HG03469 (cell line): ENCODE data around the gene CFAP58.

Experiments
- ATAC-seq: cut with Tn5 transposase; IDR thresholded peaks from one replicate; pipeline ENCODE4 v1.9.1; 2021; ENCODE audit warnings: mild to moderate bottlenecking, moderate library complexity, moderate number of reproducible peaks; ENCODE audit not compliant: unreplicated experiment

CFAP58 gene

DNA sequence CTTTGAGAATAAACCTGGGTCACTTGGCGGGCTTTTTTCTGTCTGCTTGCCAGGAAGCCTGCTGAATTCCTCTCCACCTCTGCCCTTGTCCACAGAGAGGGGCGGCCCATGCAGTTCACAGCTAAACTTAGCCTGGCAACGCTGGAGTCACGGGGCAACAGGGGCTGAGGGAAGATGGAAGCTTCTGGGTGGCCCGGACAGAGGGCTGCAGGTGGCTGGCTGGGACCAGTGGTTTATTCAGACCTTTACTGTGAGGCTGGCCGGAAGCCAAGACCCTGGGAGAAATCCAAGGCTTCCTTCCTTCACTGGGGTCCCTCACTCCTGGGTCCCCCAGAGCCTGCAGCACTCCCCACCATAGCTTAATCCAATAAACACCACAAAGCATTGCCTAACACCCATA lies 32.4 kb upstream of the CFAP58 start:
- no peak for ATAC-seq

DNA sequence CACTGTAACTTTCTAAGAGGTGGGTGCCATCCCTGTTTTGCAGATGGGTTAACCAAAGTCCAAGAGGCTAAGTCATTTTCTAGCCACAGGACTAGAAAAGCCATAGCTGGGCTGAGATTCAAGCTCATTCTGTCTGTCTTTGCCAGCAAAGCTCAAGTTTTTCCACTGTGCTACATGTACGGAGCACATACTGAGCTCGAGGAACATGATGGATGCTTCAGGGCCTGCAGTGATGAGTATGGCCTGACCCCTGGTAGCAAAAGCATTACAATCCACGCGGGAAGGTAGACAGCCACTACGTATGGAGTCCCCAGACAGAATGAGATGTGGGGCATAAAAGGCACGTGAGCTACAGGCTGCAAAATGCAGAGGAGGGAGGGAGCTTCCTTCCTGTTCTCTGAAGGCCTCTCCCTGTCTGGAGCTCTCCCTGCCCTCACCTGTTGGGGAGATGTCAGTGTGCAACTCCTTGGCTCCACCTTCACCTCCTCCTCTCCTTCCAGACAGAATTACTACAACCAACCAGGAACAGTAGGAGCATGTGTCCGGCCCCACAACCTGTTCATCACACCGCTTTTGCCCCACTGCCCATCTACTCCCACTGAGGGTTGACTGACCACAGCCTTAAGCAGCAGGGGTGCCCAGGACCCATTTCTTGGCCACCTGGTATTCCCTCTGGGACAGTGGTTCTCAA lies 31.8 kb upstream of the CFAP58 start:
- ATAC-seq = no peak

DNA sequence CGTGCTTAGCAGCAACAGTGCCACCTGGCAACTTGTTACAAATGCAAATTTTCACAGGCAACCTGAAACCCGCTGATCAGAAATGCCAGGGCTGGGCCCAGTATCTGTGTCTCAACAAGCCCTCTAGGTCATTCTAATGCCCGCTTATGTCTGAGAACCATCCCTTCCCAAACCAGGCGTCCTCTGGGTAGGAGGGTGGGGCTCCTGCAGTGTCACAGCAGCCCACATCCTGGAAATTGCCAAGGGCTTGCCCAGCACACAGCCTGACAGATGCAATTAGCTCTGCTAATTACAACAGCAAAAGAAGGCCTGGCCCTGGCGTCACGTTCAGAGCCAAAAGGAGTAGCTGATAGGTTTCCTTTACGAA lies 31.2 kb upstream of the CFAP58 start:
- ATAC-seq = no peak

DNA sequence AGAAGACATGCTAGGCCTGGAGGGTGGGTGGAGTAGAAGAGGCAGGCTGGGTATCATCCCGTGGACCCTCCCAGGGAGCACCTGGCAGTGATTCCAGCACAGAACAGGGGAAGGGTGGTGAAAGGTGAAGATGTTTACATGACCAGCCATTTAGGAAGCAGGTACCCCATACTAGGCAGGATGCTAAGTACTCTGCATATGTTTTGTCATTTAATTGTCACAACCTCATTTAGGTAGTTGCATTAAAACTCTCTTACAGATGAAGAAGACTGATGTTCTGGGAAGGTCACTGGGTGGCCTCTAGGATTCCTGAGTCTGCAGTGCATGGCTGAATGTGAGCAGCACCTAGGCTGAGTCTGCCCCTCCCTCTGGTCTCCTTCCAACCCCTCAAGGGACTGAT lies 30.5 kb upstream of the CFAP58 start:
- no peak for ATAC-seq

DNA sequence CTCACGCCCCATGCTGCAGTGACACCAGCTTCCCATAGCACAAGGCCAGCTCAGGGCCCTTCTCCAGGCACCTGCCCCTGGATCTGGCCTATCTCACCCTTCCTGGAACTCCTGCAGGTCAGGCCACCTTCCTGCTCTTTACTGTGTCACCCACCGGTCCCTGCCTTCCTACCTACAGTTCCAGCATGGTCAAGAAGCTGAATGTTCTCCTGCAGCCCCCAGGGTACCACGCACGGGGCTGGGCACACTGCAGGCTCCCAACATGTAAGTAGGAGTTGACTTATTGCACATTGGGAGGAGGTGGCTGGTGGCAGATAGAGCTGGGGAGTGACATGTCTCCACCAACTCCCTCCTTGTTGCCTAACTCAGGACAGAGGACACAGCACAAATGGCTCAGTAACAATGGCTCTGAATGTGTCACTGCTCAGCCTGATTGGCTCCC lies 29.9 kb upstream of the CFAP58 start:
- no peak for ATAC-seq

DNA sequence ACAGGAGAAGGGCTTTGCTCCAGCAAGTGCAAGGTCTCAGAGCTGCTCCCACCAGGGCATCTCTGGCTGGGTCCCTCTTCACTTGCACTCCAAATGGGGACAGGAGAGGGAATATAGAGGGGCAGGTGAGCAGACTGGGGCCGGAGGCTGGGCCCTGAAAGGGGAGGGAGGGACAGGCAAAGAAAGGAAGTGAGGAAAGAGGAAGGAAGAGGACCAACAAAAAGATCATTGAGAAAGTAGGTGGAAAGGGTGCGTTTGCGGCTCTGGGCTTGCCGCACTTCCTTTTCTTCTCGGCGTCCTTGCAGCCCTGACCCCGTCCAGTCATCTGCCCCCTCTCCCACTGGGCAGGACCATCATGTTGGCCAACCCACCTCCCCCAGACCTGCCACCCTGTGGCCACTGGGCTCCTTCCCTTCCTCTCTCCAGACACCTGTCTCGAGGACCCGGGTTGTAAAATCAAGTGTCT lies 29.4 kb upstream of the CFAP58 start:
- no peak for ATAC-seq

DNA sequence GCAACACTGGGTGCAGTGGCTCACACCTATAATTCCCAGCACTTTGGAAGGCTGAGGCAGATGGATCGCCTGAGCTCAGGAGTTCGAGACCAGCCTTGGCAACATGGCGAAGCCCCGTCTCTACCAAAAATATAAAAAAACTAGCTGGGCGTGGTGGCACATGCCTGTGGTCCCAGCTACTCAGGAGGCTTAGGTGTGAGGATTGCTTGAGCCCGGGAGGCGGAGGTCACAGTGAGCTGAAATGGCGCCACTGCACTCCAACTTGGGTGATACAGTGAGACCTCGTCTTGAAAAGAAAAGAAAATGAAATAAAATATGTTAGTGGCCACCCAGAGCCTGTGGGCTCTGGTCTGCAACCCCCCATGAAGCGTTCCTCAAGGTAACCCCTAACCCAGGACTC lies 28.7 kb upstream of the CFAP58 start:
- ATAC-seq = no peak

DNA sequence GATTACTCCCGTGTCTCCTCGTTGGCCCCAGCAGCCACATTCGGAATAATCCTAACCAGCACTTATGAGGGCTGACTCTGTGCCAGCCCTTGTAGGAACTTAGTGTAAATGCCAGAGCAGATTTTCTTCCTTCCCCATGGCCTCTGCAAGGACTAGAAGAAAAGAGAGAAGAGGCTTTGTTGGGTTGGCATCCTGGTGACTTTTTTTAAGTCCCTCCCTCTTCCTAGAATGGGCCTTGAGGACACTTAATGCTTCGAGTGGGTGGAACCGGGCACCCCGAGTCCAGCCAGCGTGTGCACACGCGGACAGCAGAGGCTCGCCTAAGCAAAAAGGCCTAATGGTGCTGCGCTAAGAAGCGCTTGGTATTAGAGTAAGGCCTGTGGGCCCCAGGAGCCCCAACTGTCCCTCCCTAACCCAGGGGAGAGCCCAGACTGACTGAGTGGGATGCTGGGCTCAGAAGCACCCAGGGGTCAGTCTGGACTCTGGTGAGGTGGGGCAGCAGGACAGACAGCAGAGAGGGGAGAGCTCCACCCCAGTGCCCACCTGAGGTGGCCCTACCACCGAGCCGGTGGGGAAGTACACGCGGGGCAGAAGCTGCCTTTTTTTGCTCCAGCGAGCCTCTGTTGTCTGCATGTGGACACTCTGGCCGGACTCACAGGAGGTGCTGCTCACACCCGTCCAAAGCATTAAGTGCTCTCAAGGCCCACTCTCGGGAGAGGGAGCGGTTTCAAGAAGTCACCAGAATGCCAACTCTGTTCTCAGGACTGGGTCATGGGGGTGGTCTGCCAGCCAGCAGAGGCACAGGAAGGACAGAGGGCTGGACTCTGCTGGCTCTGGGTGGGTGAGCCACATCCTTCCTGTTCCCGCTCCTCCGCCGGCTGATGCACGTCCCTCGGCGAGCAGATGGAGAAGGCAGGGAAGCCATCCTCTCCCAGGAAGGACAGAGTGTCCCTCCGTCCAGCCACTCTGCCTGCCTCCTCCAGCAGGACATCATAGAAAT lies 27.9 kb upstream of the CFAP58 start:
- ATAC-seq = no peak

DNA sequence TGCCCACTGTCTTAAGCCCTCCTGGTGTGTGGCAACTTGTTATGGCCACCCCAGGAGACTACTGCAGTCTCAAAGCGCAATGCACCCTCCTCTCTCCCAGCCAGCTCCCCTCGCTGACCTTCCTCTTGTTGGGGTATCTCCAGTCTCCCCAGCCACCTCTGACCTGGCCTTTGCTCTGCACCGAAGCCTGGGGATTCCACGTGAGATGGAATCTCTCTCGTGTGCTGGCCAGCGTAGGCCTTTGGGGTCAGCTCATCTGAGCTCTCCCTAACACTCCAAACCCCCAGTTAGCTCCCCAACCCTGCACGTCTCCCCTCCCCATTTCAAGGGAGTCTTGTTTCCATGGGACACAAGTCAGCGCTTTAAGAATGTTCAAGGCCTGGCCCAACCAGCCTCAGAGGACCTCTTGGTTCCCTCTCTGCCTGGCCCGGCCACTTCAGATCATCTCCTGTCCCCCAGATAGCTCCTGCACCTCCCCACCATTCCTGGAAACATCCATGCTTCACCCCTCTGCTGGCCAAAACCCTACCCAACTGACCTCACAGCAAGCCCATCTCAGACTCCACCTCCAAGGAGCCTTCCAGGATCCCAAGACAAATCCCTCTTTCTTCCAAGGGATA lies 26.5 kb upstream of the CFAP58 start:
- ATAC-seq = no peak

DNA sequence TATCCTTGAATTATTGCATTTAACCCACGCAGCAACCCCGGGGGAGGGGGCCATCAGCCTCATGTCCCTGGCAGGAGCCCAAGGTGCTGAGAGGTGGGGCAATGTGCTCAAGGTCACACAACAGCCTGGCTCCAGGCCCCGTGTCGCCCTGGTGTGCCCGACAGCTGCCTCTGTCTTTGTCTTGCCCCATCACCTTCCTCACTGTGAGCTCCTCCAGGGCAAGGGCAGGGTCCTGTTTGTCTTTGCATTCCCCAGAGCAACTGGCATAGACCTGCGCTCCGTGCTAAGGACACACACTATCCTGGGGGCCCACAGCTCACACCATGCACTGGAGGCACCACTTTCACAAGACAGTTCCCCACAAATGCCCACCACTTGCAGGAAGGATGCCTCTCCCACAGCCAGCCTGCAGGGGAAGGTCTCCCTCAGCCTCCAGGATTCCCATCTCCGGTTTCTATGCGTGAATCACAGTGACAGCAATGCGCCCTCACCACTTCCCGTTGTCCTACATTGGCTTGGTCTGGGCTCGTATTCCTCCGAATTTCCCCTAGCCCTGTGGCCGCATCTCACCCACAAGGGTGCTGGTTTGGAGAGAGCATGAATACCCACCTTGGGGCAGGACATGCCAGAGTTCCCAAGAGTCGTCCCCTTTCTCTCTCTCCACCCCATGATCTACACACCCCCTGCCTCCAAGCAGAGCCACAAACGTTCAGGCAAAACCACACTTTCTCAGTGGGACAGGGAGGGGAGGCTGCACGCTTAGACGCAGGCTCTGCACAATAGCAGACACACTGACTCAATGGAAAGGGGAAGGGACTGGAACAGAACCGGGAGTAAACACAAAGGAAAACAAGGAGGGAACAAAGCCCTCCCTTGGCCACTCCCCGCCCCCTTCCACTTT lies 25.6 kb upstream of the CFAP58 start:
- ATAC-seq = no peak

DNA sequence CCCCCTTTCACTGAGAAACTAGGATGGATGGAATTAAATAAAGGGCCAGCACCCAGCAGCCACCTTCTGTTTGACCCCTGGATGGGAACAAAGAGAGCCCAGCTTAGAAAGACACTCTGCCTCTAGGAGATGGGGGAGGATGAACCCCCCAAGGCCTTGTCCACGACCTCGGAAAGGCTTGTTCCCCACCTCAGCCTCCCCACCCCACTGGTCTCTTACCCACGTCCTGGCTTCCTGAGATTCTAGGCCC lies 25.1 kb upstream of the CFAP58 start:
- ATAC-seq = no peak

DNA sequence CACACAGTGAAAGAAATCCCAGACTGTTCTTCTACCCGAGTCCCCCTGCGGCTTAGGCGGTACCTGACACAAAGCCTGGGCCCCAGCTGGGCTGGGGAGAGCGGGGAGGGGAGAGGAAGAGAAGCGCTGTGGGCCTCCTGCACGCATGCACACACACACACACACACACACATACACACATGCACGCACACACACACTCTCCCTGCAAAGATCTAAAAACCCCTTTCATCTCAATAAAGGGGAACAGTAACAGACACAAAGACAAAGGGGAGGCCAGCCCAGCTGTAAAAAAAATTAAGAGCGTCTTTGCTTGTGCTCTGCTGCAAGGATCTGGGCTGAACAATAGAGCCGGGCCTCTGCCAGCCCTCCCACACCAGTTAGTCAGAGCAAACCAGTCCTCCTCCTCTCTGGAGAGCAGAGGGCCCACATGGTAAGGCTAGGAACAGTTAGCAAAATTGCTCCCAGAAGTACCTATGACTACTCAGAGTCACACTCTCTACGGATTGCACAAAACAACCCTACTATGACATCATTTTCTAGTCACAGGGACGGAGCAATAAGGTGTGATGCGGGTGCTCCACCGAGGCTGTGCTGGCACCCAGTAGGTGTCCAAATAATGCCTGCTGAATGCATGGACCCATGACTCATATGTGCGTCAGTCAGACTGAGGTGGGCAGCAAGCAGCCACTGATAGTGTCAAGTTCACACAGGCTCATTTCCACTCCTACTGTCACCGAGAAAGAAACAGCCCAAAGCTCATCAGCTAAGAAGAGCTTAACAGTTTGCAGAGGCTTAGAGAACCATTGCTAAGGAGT lies 24.5 kb upstream of the CFAP58 start:
- ATAC-seq = peak; percentile 51

DNA sequence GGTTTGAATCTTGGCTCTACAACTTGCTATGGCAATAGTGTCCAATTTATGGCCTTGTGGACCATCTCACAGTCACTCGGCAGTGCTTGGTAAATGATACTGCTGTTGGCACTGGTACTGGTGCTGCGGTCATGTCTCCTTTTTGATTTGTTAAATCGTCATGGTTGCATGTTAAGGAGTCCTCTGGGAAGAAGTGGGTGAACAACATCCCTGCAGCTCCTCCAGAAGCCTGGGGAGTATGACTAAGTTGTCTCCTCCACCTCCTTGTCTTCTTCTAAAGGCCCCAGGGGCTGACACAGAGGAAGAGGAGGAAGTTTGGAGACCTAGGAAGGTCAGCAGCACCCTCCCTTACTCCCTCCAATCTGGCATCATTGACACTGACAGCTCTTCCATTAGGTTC lies 23.9 kb upstream of the CFAP58 start:
- ATAC-seq = no peak

DNA sequence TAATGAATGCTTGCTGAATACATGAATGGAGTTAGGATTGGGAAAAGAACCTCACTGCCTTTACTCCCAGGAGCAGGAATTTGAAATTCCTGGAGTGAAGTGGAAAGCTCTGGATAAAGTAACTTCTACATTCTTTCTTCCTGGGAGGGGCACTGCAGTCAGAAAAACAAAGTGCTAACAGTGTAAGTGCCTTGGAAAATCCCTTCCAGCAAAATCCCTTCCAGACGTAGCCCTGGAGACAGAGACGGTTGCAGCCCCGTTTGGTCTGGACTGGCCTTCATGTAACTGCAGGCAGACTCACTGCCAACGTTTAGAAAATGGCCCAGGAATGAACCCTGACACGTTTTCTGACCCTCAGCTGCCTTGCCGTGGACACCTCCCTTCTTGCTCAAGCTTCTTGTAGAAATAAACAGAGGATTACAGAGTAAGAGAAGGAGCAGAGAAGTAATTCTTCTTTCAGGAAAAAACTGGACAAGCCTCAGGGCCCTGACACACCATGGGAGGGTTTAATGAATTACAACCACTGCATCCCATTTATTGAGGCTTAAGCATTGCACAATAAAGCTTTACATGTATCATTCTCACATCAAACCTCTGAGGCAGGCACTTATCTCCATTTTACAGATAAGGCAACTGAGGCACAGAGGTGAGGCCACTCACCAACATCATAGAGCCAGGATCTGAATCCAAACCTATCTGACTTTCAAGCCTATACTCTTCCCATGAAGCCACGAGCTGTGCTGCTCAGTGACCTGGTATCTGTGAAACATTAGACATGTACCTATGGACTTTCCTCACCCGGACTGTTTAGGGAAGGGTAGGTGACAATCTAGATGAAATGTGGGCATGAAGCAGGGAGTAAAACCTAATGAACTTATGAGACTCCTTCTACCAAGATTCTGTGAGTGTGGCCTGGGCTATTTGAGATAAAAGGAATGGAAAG lies 23.2 kb upstream of the CFAP58 start:
- ATAC-seq = no peak

DNA sequence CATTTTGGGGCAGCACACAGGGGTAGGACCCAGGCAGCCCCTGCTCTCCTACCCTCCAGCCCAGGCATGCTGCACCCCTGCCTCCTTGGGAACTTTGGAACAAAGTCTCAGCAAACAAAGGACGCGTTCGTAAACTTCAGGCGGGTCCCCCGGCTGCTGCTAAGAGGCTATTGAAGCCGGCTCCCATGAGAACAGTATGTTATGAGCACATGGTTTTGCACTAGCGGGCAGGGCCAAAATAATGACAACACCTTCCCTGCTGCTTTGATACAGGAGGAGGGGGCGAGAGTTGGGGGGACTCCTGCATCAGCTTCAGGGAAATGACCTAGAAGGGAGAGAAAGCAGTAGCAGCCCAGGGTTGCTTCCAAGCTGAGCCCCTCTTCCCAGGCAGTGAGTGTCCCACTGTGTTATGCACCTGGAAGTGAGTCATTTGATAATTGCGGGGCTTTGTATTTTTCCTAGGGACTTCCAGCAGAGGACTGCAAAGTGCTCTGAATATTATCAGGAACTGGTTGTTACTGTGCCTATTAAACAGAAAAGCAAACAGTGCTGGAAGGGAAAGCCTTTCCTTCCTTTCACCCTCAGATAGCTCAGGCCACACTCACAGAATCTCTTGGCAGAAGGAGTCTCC lies 22.3 kb upstream of the CFAP58 start:
- ATAC-seq = no peak

DNA sequence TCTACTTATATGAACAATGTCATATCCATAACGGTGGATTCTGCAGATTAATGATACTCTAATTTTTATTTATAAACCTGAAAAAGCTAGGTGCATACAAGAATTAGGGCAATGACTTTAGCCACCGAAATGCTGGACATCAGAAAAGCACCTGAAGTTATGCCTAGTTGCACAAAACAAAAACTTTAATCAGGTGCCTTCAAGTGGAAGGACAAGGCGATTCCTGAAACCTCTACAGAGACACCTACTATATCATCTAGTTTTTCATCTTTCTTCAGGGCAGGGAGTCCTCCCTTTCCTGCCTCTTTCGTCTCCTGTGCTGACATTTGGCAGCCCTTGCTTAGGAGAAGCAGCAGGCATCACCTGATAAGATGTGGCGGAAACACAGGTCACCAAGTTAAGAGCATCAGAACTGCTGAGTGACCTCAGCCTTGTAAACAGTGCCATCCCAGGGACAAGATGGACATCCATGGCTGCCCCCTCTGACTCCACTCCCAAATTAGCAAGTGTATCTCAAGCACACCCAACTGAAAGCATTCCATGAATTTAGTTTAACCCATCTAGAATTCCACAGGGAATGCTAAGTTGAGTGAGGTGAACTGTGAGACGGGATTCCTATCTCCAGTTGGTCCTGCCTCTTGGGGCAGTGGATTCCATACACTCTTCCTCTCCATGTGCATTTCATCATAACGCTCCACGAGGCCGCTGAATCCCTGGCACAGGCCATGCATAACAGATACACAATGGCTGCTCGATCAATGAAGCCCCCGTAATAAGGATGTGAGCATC lies 21.2 kb upstream of the CFAP58 start:
- ATAC-seq = no peak

DNA sequence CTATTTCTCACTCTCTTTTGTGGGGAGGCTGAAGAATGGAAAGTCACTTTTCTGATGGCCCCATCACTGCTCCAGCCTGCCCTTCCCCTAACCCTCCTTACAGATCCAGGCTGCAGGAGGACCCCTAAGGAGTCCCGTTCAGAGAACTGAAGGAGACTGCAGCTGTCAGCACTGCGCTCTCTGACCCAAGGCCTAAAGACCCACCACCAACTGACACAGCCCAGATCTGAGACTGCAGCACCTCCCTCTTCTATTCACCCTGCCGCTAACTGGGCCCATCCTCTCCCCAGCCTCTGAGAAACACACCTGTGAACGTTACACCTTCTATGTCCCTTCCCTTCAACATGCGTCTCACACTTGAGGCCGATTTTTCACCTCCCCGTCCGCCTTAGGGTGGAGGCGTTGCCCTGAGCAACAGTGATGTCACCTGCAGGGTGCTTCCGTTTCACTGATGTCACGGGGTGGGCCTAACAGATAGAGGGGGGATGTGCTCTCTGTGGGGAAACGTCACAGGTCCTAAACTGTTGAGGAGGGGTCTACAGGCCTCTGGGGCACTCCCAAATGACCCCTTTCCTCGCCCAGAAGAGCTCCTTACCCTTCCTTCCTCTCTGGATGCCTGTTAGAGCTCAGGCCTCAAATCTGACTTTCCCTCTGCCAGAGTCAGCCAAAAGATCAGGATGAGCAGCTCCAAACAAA lies 20.5 kb upstream of the CFAP58 start:
- no peak for ATAC-seq
